HG02759 (cell line): ENCODE measurements around the gene ARMC9.

Source experiments
- ATAC-seq: cut with Tn5 transposase; IDR thresholded peaks from one replicate; pipeline ENCODE4 v1.9.1; 2021; ENCODE audit warnings: mild to moderate bottlenecking, moderate library complexity; ENCODE audit not compliant: unreplicated experiment

Gene ARMC9

GRCh38 chr2:231200805-231201474 lies 2.5 kb downstream of the ARMC9 start:
- no peak for ATAC-seq

GRCh38 chr2:231201475-231201814 lies 3.0 kb downstream of the ARMC9 start:
- no peak for ATAC-seq

GRCh38 chr2:231203087-231203486 lies 4.7 kb downstream of the ARMC9 start:
- no peak for ATAC-seq

GRCh38 chr2:231204146-231204545 lies 5.7 kb downstream of the ARMC9 start:
- ATAC-seq: no peak

- no peak for ATAC-seq
Measured at GRCh38 chr2:231204581-231204980, 6.2 kb downstream of the ARMC9 start.

GRCh38 chr2:231207734-231208133 lies 9.3 kb downstream of the ARMC9 start:
- no peak for ATAC-seq

- no peak for ATAC-seq
Measured at GRCh38 chr2:231210782-231211181, 12.4 kb downstream of the ARMC9 start.

- no peak for ATAC-seq
Measured at GRCh38 chr2:231211486-231211885, 13.1 kb downstream of the ARMC9 start.

- no peak for ATAC-seq
Measured at GRCh38 chr2:231212329-231212845, 14.0 kb downstream of the ARMC9 start.

GRCh38 chr2:231213931-231214642 lies 15.7 kb downstream of the ARMC9 start:
- no peak for ATAC-seq

GRCh38 chr2:231218366-231218765 lies 19.9 kb downstream of the ARMC9 start:
- no peak for ATAC-seq

GRCh38 chr2:231219289-231219688 lies 20.9 kb downstream of the ARMC9 start:
- no peak for ATAC-seq

- ATAC-seq: no peak
Measured at GRCh38 chr2:231221761-231222160, 23.3 kb downstream of the ARMC9 start.

- peak; percentile 78 for ATAC-seq
Measured at GRCh38 chr2:231222318-231223000, 24.0 kb downstream of the ARMC9 start.

GRCh38 chr2:231223001-231223375 lies 24.6 kb downstream of the ARMC9 start:
- ATAC-seq: no peak

- no peak for ATAC-seq
Measured at GRCh38 chr2:231223458-231223976, 25.1 kb downstream of the ARMC9 start.

- peak; percentile 47 for ATAC-seq
Measured at GRCh38 chr2:231227310-231228162, 29.1 kb downstream of the ARMC9 start.

GRCh38 chr2:231228223-231228622 lies 29.8 kb downstream of the ARMC9 start:
- ATAC-seq: peak; percentile 88

GRCh38 chr2:231228974-231229529 lies 30.6 kb downstream of the ARMC9 start:
- ATAC-seq: no peak

GRCh38 chr2:231235217-231235616 lies 36.8 kb downstream of the ARMC9 start:
- ATAC-seq: no peak
